HepG2 (cell line): ENCODE data around the gene ABCB6. TPM values are rescaled to one million over a fixed set of nuclear protein-coding genes. Genes with fewer than 3 reads are reported as not detected.
A peak's percentile ranks its signal among the peaks of the same experiment; 100 is the strongest.

ENCODE experiments used
- ATF7-NPFF ChIP-seq: sonication (generic); formaldehyde crosslinking; IDR thresholded peaks from 2 replicates; pipeline ENCODE4 v1.8.1; 2023; ENCODE audit warnings: mild to moderate bottlenecking, low read depth, missing genetic modification reagents, moderate library complexity
- ZKSCAN8 ChIP-seq: IDR thresholded peaks from 2 replicates; pipeline ENCODE4 v1.6.1; 2016; ENCODE audit warnings: borderline replicate concordance, missing genetic modification reagents, missing compliant biosample characterization
- ZNF205 ChIP-seq: IDR thresholded peaks from 2 replicates; pipeline ENCODE4 v1.6.1; 2018; ENCODE audit warnings: missing biosample characterization, missing genetic modification reagents
- ZNF550 ChIP-seq: sonication (generic); formaldehyde crosslinking; IDR thresholded peaks from 2 replicates; pipeline ENCODE4 v1.4.0; 2020; ENCODE audit warnings: mild to moderate bottlenecking, missing genetic modification reagents, borderline replicate concordance
- ZNF772 ChIP-seq: sonication (generic); formaldehyde crosslinking; IDR thresholded peaks from 2 replicates; pipeline ENCODE4 v1.5.0; 2020; ENCODE audit warnings: mild to moderate bottlenecking, missing genetic modification reagents
- ZSCAN25 ChIP-seq: sonication (generic); formaldehyde crosslinking; IDR thresholded peaks from 2 replicates; pipeline ENCODE4 v1.8.0; 2022; ENCODE audit warnings: mild to moderate bottlenecking, missing genetic modification reagents
- polyA plus RNA-seq, 8 experiments: library from polyadenylated mRNA; depleted of rRNA in 3 of 8; stranded (reverse) in 7 of 8; unstranded in 1 of 8; fragments of >200 nt; fragmentation: Illumina TruSeq in 4 of 8; extraction: Trizol in 4 of 8; gene quantifications; 2 replicates each; pipeline versions ENCODE4 v1.2.1 to v1.2.3, GENCODE V29; 2011 to 2016; ENCODE audit warnings: low read depth in 4 of 8, missing spikeins in 1 of 8, mixed read lengths in 1 of 8; ENCODE audit not compliant: insufficient read depth in 1 of 8
- total RNA-seq, 5 experiments: library from RNA; depleted of rRNA; stranded (reverse); fragments of >200 nt; fragmentation: Illumina TruSeq; extraction: Trizol; gene quantifications; 2 replicates each; pipeline ENCODE4 v1.2.3, GENCODE V29; 2016; ENCODE audit warnings: low read depth in 1 of 5
- TF ChIP-seq, protein P1 (sequence below): IDR thresholded peaks from 2 replicates; pipeline ENCODE4 v1.6.1; 2016
- TF ChIP-seq, protein P2 (sequence below): sonication (generic); formaldehyde crosslinking; IDR thresholded peaks from 2 replicates; pipeline ENCODE4 v1.4.0; 2020; ENCODE audit warnings: missing genetic modification reagents, borderline replicate concordance
- TF ChIP-seq, protein P3 (sequence below): IDR thresholded peaks from 2 replicates; pipeline ENCODE4 v1.6.1; 2018; ENCODE audit warnings: missing genetic modification reagents, mild to moderate bottlenecking, missing compliant biosample characterization
- TF ChIP-seq, protein P4 (sequence below): sonication (generic); formaldehyde crosslinking; IDR thresholded peaks from 2 replicates; pipeline ENCODE4 v1.8.1; 2023; ENCODE audit warnings: missing genetic modification reagents, mild to moderate bottlenecking, borderline replicate concordance
- TF ChIP-seq, protein P5 (sequence below): sonication (generic); formaldehyde crosslinking; IDR thresholded peaks from 2 replicates; pipeline ENCODE4 v1.4.0; 2020; ENCODE audit warnings: mild to moderate bottlenecking, missing genetic modification reagents

The ABCB6 gene
- total and polyA plus RNA-seq, 2 of the 13 experiments (the other 11 are each of a cell fraction or from before 2014, with no cell fraction given) = 91.1 to 137 TPM

DNA sequence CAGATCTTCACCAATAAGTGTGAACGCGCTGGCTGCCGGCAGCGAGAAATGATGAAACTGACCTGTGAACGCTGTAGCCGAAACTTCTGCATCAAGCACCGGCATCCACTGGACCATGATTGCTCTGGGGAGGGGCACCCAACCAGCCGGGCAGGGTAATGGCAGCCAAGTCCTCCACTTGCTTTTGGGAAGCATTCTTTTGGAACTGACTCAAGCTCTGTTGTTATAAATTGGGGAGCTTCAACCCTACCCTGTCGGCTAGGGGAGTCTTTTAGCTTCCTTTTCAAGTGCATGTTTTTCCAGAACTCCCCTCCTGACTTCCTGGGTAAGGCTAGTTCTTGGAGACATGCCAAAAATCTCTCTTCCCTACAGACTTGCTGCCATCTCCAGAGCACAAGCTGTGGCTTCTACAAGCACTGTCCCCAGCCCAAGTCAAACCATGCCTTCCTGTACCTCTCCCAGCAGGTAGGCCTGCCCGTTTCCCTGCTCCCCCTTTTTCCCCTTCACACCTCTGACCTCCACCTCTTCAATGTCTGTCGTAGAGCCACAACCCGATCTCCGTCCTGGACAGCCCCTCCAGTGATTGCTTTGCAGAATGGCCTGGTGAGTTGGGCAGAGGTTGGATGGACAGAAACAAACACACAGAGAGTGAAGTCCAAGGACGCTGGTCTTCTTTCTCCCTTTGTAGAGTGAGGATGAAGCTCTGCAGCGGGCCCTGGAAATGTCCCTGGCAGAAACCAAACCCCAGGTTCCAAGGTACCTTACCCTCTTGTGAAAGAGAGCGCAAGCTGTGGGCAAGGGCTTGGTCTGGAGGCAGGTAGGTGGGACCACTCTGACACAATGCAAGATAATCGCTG is 10.6 kb downstream of the ABCB6 start (continued):
- peak; percentile 81 for TF ChIP-seq ZSCAN25 (CRISPR knock-in tag)
- no peak for TF ChIP-seq ATF7-NPFF (CRISPR knock-in tag)
- no peak; the same call in 1 of the 2 replicates for TF ChIP-seq ZNF205 (CRISPR knock-in tag)
- TF ChIP-seq, protein P1, sequence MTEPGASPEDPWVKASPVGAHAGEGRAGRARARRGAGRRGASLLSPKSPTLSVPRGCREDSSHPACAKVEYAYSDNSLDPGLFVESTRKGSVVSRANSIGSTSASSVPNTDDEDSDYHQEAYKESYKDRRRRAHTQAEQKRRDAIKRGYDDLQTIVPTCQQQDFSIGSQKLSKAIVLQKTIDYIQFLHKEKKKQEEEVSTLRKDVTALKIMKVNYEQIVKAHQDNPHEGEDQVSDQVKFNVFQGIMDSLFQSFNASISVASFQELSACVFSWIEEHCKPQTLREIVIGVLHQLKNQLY (CRISPR knock-in tag) = peak; percentile 67; the same call in 1 of the 2 replicates
- 0 out of 2 replicates have a peak, but pooled peaks have one; percentile 22 for TF ChIP-seq ZNF772 (CRISPR knock-in tag)
- TF ChIP-seq, protein P2, sequence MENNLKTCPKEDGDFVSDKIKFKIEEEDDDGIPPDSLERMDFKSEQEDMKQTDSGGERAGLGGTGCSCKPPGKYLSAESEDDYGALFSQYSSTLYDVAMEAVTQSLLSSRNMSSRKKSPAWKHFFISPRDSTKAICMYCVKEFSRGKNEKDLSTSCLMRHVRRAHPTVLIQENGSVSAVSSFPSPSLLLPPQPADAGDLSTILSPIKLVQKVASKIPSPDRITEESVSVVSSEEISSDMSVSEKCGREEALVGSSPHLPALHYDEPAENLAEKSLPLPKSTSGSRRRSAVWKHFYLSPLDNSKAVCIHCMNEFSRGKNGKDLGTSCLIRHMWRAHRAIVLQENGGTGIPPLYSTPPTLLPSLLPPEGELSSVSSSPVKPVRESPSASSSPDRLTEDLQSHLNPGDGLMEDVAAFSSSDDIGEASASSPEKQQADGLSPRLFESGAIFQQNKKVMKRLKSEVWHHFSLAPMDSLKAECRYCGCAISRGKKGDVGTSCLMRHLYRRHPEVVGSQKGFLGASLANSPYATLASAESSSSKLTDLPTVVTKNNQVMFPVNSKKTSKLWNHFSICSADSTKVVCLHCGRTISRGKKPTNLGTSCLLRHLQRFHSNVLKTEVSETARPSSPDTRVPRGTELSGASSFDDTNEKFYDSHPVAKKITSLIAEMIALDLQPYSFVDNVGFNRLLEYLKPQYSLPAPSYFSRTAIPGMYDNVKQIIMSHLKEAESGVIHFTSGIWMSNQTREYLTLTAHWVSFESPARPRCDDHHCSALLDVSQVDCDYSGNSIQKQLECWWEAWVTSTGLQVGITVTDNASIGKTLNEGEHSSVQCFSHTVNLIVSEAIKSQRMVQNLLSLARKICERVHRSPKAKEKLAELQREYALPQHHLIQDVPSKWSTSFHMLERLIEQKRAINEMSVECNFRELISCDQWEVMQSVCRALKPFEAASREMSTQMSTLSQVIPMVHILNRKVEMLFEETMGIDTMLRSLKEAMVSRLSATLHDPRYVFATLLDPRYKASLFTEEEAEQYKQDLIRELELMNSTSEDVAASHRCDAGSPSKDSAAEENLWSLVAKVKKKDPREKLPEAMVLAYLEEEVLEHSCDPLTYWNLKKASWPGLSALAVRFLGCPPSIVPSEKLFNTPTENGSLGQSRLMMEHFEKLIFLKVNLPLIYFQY (CRISPR knock-in tag) = peak; percentile 42; the same call in 1 of the 2 replicates
- no peak for TF ChIP-seq ZNF550
- TF ChIP-seq, protein P3, sequence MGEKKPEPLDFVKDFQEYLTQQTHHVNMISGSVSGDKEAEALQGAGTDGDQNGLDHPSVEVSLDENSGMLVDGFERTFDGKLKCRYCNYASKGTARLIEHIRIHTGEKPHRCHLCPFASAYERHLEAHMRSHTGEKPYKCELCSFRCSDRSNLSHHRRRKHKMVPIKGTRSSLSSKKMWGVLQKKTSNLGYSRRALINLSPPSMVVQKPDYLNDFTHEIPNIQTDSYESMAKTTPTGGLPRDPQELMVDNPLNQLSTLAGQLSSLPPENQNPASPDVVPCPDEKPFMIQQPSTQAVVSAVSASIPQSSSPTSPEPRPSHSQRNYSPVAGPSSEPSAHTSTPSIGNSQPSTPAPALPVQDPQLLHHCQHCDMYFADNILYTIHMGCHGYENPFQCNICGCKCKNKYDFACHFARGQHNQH (CRISPR knock-in tag) = peak; percentile 62; the same call in 1 of the 2 replicates
- TF ChIP-seq, protein P4, sequence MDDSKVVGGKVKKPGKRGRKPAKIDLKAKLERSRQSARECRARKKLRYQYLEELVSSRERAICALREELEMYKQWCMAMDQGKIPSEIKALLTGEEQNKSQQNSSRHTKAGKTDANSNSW (CRISPR knock-in tag) = 0 out of 2 replicates have a peak, but pooled peaks have one; percentile 40
- peak; percentile 93 for TF ChIP-seq ZKSCAN8 (CRISPR knock-in tag)
- TF ChIP-seq, protein P5, sequence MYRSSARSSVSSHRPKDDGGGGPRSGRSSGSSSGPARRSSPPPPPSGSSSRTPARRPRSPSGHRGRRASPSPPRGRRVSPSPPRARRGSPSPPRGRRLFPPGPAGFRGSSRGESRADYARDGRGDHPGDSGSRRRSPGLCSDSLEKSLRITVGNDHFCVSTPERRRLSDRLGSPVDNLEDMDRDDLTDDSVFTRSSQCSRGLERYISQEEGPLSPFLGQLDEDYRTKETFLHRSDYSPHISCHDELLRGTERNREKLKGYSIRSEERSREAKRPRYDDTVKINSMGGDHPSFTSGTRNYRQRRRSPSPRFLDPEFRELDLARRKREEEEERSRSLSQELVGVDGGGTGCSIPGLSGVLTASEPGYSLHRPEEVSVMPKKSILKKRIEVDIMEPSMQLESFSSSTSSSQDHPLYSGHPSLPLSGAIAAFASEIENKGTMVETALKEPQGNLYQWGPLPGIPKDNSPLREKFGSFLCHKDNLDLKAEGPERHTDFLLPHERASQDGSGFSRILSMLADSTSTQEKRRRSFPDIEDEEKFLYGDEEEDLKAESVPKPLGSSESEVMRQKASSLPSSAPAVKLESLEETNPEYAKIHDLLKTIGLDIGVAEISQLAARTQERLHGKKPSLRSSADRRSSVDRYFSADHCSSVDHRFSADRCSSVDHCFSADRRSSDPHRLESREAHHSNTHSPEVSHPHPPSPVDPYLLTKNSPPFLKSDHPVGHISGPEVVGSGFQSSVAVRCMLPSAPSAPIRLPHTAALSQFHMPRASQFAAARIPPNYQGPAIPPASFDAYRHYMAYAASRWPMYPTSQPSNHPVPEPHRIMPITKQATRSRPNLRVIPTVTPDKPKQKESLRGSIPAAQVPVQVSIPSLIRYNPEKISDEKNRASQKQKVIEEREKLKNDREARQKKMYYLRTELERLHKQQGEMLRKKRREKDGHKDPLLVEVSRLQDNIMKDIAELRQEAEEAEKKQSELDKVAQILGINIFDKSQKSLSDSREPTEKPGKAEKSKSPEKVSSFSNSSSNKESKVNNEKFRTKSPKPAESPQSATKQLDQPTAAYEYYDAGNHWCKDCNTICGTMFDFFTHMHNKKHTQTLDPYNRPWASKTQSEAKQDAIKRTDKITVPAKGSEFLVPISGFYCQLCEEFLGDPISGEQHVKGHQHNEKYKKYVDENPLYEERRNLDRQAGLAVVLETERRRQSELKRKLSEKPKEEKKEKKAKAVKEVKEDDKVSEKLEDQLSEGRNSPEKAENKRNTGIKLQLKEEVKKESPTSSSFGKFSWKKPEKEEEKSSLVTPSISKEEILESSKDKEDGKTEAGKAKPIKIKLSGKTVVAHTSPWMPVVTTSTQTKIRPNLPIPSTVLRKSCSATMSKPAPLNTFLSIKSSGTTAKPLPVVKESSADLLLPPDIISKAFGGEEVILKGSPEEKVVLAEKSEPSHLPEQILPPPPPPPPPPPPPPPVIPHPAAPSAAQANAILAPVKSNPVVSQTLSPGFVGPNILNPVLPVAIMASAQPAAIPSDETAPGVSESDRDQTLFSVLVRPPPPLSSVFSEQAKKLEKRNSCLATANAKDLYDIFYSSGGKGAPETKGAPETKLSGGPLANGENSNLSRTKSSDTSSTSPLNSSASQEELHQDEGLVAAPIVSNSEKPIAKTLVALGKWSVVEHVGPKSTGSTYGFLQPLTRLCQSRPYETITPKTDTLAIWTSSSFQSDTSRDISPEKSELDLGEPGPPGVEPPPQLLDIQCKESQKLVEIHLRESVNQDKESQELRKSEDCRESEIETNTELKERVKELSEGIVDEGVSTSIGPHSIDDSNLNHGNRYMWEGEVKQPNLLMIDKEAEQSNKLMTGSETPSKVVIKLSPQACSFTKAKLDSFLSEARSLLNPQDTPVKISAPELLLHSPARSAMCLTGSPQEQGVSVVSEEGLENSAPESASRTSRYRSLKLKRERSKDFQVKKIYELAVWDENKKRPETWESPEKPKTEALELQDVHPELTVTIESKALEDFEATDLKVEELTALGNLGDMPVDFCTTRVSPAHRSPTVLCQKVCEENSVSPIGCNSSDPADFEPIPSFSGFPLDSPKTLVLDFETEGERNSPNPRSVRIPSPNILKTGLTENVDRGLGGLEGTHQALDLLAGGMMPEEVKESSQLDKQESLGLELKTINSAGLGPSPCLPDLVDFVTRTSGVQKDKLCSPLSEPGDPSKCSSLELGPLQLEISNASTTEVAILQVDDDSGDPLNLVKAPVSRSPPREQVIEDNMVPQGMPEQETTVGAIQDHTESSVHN = no peak
